SK-N-SH (cell line): ENCODE measurements around the gene PHF12. TPM values are rescaled to one million over a fixed set of nuclear protein-coding genes. Genes with fewer than 3 reads are reported as not detected.
"Not testable (repeated sequence)": the region's sequence is repeated elsewhere in the genome, so short reads cannot be mapped to it uniquely, and the experiment has no call there.

Experiments used
- CTCF ChIA-PET: fragments of 300-600, 350-600 bp; formaldehyde crosslinking; extraction: SDS; loops from one replicate; lab custom pipeline; 2021; lab: Yijun Ruan, JAX
- POLR2A ChIA-PET: fragments of 350-600 bp; sonication (Branson Sonifier 250); formaldehyde crosslinking; extraction: SDS; loops from one replicate; lab custom pipeline; 2020; ENCODE audit warnings: antibody characterized with exemption, inconsistent platforms; lab: Yijun Ruan, JAX
- DNase-seq: peaks from one replicate; pipeline ENCODE4 v3.0.0; 2012
- H2AFZ ChIP-seq: fragments of 200-600 bp; sonication (generic); 2 replicates; pipeline ENCODE4 v1.8.1; 2016; ENCODE audit warnings: antibody characterized with exemption, mild to moderate bottlenecking, low read depth
- H3F3A ChIP-seq: fragments of 200-600 bp; sonication (generic); replicated peaks from 2 replicates; pipeline ENCODE3; 2016; ENCODE audit warnings: antibody characterized with exemption, mild to moderate bottlenecking; ENCODE audit not compliant: insufficient read depth
- H3K27ac ChIP-seq, 2 experiments: fragments of 200-500 bp in 1 of 2; fragments of 200-600 bp in 1 of 2; sonication (Bioruptor generic) in 1 of 2; sonication (generic), shearing (Covaris generic) in 1 of 2; 2 replicates each; pipeline versions ENCODE4 v1.5.1 to v1.6.1; 2014 to 2016; ENCODE audit warnings: low read depth in 2 of 2, inconsistent platforms in 1 of 2, low read length in 1 of 2, mild to moderate bottlenecking in 1 of 2, mixed read lengths in 1 of 2
- H3K27me3 ChIP-seq: fragments of 200-600 bp; sonication (generic), shearing (Covaris generic); 2 replicates; pipeline ENCODE4 v1.6.1; 2016; ENCODE audit warnings: mixed run types; ENCODE audit not compliant: insufficient read depth
- H3K36me3 ChIP-seq, 2 experiments: fragments of 200-500 bp in 1 of 2; fragments of 200-600 bp in 1 of 2; sonication (Bioruptor generic) in 1 of 2; sonication (generic) in 1 of 2; replicated peaks in 1 of 2; 2 replicates each; pipeline versions ENCODE3 to v1.5.1; 2014 to 2016; ENCODE audit warnings: low read length in 1 of 2, mild to moderate bottlenecking in 1 of 2; ENCODE audit not compliant: insufficient read depth in 2 of 2, control insufficient read depth in 1 of 2
- H3K4me1 ChIP-seq, 2 experiments: fragments of 200-500 bp in 1 of 2; fragments of 200-600 bp in 1 of 2; sonication (Bioruptor generic) in 1 of 2; sonication (generic), shearing (Covaris generic) in 1 of 2; 2 replicates each; pipeline versions ENCODE4 v1.5.1 to v1.6.1; 2014 to 2016; ENCODE audit warnings: low read depth in 1 of 2, low read length in 1 of 2, mixed run types in 1 of 2; ENCODE audit not compliant: insufficient read depth in 2 of 2, control insufficient read depth in 1 of 2
- H3K4me2 ChIP-seq: fragments of 200-600 bp; sonication (generic), shearing (Covaris generic); 2 replicates; pipeline ENCODE4 v1.6.1; 2017; ENCODE audit warnings: mixed run types
- H3K4me3 ChIP-seq, 2 experiments: fragments of 200-500 bp in 1 of 2; fragments of 200-600 bp in 1 of 2; sonication (Bioruptor generic) in 1 of 2; sonication (generic), shearing (Covaris generic) in 1 of 2; 2 replicates each; pipeline versions ENCODE4 v1.5.1 to v1.8.1; 2014 to 2016; ENCODE audit warnings: low read depth in 2 of 2, inconsistent platforms in 1 of 2, low read length in 1 of 2, mild to moderate bottlenecking in 1 of 2, mixed read lengths in 1 of 2, moderate library complexity in 1 of 2
- H3K79me2 ChIP-seq: fragments of 200-600 bp; sonication (generic); 2 replicates; pipeline ENCODE4 v1.8.1; 2017; ENCODE audit warnings: mild to moderate bottlenecking; ENCODE audit not compliant: insufficient read depth
- H3K9ac ChIP-seq: fragments of 200-600 bp; sonication (generic); 2 replicates; pipeline ENCODE4 v1.6.1; 2017; ENCODE audit warnings: mixed run types
- H3K9me2 ChIP-seq: fragments of 200-600 bp; sonication (generic); 2 replicates; pipeline ENCODE4 v1.6.1; 2017; ENCODE audit warnings: mixed run types
- H3K9me3 ChIP-seq: fragments of 200-600 bp; sonication (generic); 2 replicates; pipeline ENCODE4 v1.6.1; 2017; ENCODE audit warnings: mixed run types, mild to moderate bottlenecking, moderate library complexity
- H4K20me1 ChIP-seq: fragments of 200-600 bp; sonication (generic); 2 replicates; pipeline ENCODE4 v1.6.1; 2017; ENCODE audit warnings: mild to moderate bottlenecking, mixed run types; ENCODE audit not compliant: insufficient read depth
- CTCF ChIP-seq: fragments of 200-600 bp; sonication (generic); IDR thresholded peaks from 2 replicates; pipeline ENCODE4 v1.6.1; 2017; ENCODE audit warnings: antibody characterized with exemption, mild to moderate bottlenecking, moderate library complexity
- EP300 ChIP-seq, 2 experiments: IDR thresholded peaks; 2 replicates each; pipeline versions ENCODE4 v1.4.0 to v1.6.1; 2012; ENCODE audit warnings: borderline replicate concordance in 1 of 2, low read depth in 1 of 2, low read length in 1 of 2
- EZH2phosphoT487 ChIP-seq: fragments of 200-600 bp; sonication (generic); IDR thresholded peaks from 2 replicates; pipeline ENCODE4 v1.6.1; 2017; ENCODE audit warnings: low read depth, mixed run types, mild to moderate bottlenecking, antibody characterized with exemption, moderate library complexity, borderline replicate concordance
- FOXJ3 ChIP-seq: sonication (generic); formaldehyde crosslinking; IDR thresholded peaks from 2 replicates; pipeline ENCODE4 v1.5.1; 2020; ENCODE audit warnings: mild to moderate bottlenecking, missing genetic modification reagents
- GATA2 ChIP-seq: sonication (generic); formaldehyde crosslinking; IDR thresholded peaks from 2 replicates; pipeline ENCODE4 v1.5.0; 2020; ENCODE audit warnings: mild to moderate bottlenecking, missing genetic modification reagents
- MXI1 ChIP-seq: IDR thresholded peaks from 2 replicates; pipeline ENCODE4 v1.6.1; 2012; ENCODE audit warnings: mild to moderate bottlenecking, low read depth, low read length, improper control_type of control experiment
- NFIC ChIP-seq: IDR thresholded peaks from 2 replicates; pipeline ENCODE4 v1.4.0; 2012; ENCODE audit warnings: borderline replicate concordance
- POLR2AphosphoS5 ChIP-seq: IDR thresholded peaks from 2 replicates; pipeline ENCODE4 v1.6.1; 2012; ENCODE audit warnings: low read depth, low read length
- RCOR1 ChIP-seq: fragments of 150-350 bp; IDR thresholded peaks from 2 replicates; pipeline ENCODE4 v1.6.1; 2017; ENCODE audit warnings: antibody characterized with exemption, low read length
- RXRA ChIP-seq: IDR thresholded peaks from 2 replicates; pipeline ENCODE4 v1.4.0; 2012; ENCODE audit warnings: low read depth, mild to moderate bottlenecking, borderline replicate concordance
- SIN3A ChIP-seq: IDR thresholded peaks from 2 replicates; pipeline ENCODE4 v1.6.1; 2012; ENCODE audit warnings: low read depth, mild to moderate bottlenecking, low read length, moderate library complexity, borderline replicate concordance
- SMC3 ChIP-seq: IDR thresholded peaks from 2 replicates; pipeline ENCODE4 v1.6.1; 2012; ENCODE audit warnings: low read depth, low read length, improper control_type of control experiment
- TAF1 ChIP-seq: IDR thresholded peaks from 2 replicates; pipeline ENCODE4 v1.6.1; 2012; ENCODE audit warnings: low read depth, mild to moderate bottlenecking, low read length, moderate library complexity, borderline replicate concordance
- TCF12 ChIP-seq: IDR thresholded peaks from 2 replicates; pipeline ENCODE4 v1.4.0; 2012
- whole genome bisulfite sequencing: methylation state at CpG from one replicate; pipeline ENCODE4 v1.1.6; 2017; ENCODE audit warnings: low lambda C conversion rate; 5-methylcytosine and 5-hydroxymethylcytosine counted together
- polyA plus RNA-seq, 3 experiments: library from polyadenylated mRNA; depleted of rRNA; stranded (reverse); fragments of >200 nt; gene quantifications; 2 replicates each; pipeline ENCODE4 v1.2.3, GENCODE V29; 2012
- TF ChIP-seq, protein P1 (sequence below): IDR thresholded peaks from 2 replicates; pipeline ENCODE4 v1.4.0; 2012; ENCODE audit warnings: low read depth
- TF ChIP-seq, protein P2 (sequence below): fragments of 150-350 bp; IDR thresholded peaks from 2 replicates; pipeline ENCODE4 v1.6.1; 2017; ENCODE audit warnings: antibody characterized with exemption, low read length, low read depth, borderline replicate concordance

PHF12 gene
- polyA plus RNA-seq, 1 of the 3 experiments (the other 2 are of a cell fraction) = 24.0 TPM

GRCh38 chr17:28935744-28936460, 15.4 kb downstream of the PHF12 start:
- Histone ChIP-seq H3K4me2 (no peak overlapping the region), H3K9me3 (no peaks in the 10 kb centered on the region), H3F3A (no peaks in the 10 kb centered on the region), H3K27ac (no peak overlapping the region), H4K20me1 (peaks cover 82% of the 10 kb centered on the region), H3K4me3 (no peak overlapping the region), H2AFZ (no peak overlapping the region), H3K9ac (no peak overlapping the region)
- WGBS = 97% methylated on average over 8 of the region's 8 CpGs
- CTCF ChIA-PET = interaction anchor here (0.9 to 3.0 kb wide), 5 partner anchors 33 to 209 kb away, joined by 3 to 17 read pairs (median 7); partner anchors contain the start of gene DHRS13
- TF ChIP-seq MXI1 = no peak
- TF ChIP-seq NFIC = no peak
- TF ChIP-seq, all 33 proteins: peak for 0
- POLR2A ChIA-PET = no interaction called here
- Histone ChIP-seq H3K79me2 (peaks cover 100% of the 10 kb centered on the region), H3K27me3 (no peaks in the 10 kb centered on the region), H3K4me1 (peaks cover 0 to 26% of the 10 kb centered on the region in 2 experiments; a peak in 2 of 4 replicates), H3K9me2 (no peaks in the 10 kb centered on the region), H3K36me3 (peaks cover 7 to 12% of the 10 kb centered on the region in 2 experiments)
- DNase-seq = no peak

DNA sequence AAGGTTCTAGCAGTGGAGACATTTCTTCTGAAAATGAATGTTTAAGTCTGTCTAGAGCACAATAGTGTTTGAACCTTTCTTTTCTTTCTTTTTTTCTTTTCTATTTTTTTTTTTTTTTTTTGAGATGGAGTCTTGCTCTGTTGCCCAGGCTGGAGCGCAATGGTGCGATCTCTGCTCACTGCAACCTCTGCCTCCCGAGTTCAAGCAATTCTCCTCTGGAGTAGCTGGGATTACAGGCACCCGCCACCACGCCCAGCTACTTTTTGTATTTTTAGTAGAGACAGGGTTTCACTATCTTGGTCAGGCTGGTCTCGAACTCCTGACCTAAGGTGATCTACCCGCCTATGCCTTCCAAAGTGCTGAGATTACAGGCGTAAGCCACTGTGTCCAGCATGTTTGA, 16.8 kb downstream of the PHF12 start:
- H3K27me3 ChIP-seq, H3K9me2 ChIP-seq, H3K27ac ChIP-seq, H3K4me3 ChIP-seq, DNase-seq, H3K4me2 ChIP-seq, H3K9me3 ChIP-seq, POLR2A ChIA-PET, H3K36me3 ChIP-seq, H2AFZ ChIP-seq, H3F3A ChIP-seq, H3K9ac ChIP-seq: not testable (repeated sequence)
- peaks cover 75% of the 10 kb centered on the region for H4K20me1 ChIP-seq
- WGBS = 95% methylated on average over 8 of the region's 8 CpGs
- H3K4me1 ChIP-seq = peaks cover 2 to 26% of the 10 kb centered on the region in 2 experiments; a peak in 2 of 4 replicates
- CTCF ChIA-PET = interaction anchor here (1.1 to 4.0 kb wide), 6 partner anchors 10 to 207 kb away, joined by 3 to 18 read pairs (median 8); partner anchors contain the start of gene DHRS13
- H3K79me2 ChIP-seq = peaks cover 100% of the 10 kb centered on the region

DNA sequence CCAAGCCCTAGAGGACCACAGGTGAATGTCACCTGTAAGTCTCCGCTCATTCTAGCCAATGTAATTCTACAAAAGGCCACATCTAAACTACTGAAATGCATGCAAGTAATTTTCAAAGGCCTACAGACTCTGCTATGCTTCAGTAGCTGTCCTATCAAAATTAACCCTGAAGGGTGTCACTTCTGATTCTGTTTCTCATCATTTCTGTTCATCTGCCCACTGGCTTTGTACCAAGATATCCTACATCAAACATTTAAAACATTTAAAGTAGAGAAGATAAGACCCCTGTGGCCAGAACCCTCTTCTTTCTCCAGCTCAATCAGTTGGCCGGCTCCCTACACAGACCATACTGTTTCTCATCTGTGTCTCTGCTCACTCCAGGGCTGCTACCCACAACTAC, 21.5 kb downstream of the PHF12 start:
- Histone ChIP-seq H3K27me3 (no peaks in the 10 kb centered on the region), H3K9ac (no peak overlapping the region), H3K79me2 (peaks cover 100% of the 10 kb centered on the region), H3K9me2 (no peaks in the 10 kb centered on the region), H3K4me3 (no peak overlapping the region), H3K4me2 (no peak overlapping the region), H3K27ac (peak overlapping the region in 1 of 2 experiments; percentile 48; a peak in 2 of 4 replicates), H2AFZ (no peak overlapping the region), H3K36me3 (peaks cover 6 to 21% of the 10 kb centered on the region in 2 experiments), H4K20me1 (peaks cover 63% of the 10 kb centered on the region), H3K9me3 (no peaks in the 10 kb centered on the region), H3F3A (peaks cover 16% of the 10 kb centered on the region), H3K4me1 (peaks cover 10 to 16% of the 10 kb centered on the region in 2 experiments; a peak in 2 of 4 replicates)
- ChIA-PET CTCF (interaction anchor here (0.8 to 6.3 kb wide), 11 partner anchors 10 to 216 kb away, joined by 3 to 44 read pairs (median 5); partner anchors contain the start of gene TLCD1), POLR2A (interaction anchor here (1.0 kb wide), 1 partner anchor 20 kb away, joined by 3 read pairs; no protein-coding TSS in a partner anchor)
- peak; percentile 40 for DNase-seq
- 84% methylated on average over 2 of the region's 2 CpGs for WGBS
- TF ChIP-seq GATA2 (0 out of 2 replicates have a peak, but pooled peaks have one; percentile 43), EZH2phosphoT487 (no peak), RCOR1 (peak; percentile 20; the same call in 1 of the 2 replicates), CTCF (no peak), MXI1 (no peak), TCF12 (peak; percentile 42; the same call in 1 of the 2 replicates), TAF1 (no peak), SMC3 (no peak), FOXJ3 (CRISPR knock-in tag) (no peak), POLR2AphosphoS5 (0 out of 2 replicates have a peak, but pooled peaks have one; percentile 16), SIN3A (no peak), RXRA (no peak), EP300 (IDR thresholded peaks at IDR 0.05; ENCODE audit: borderline replicate concordance in 1 of 2, low read depth in 1 of 2, low read length in 1 of 2) (peak in 1 of 2 experiments; percentile 89; a peak in 2 of 4 replicates), NFIC (no peak)
- TF ChIP-seq, protein P1, sequence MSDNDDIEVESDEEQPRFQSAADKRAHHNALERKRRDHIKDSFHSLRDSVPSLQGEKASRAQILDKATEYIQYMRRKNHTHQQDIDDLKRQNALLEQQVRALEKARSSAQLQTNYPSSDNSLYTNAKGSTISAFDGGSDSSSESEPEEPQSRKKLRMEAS = no peak
- TF ChIP-seq, protein P2, sequence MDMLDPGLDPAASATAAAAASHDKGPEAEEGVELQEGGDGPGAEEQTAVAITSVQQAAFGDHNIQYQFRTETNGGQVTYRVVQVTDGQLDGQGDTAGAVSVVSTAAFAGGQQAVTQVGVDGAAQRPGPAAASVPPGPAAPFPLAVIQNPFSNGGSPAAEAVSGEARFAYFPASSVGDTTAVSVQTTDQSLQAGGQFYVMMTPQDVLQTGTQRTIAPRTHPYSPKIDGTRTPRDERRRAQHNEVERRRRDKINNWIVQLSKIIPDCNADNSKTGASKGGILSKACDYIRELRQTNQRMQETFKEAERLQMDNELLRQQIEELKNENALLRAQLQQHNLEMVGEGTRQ = no peak
